NCI-H1417 treated with DMSO at 0.1 percent for 48 hours (cell line): ENCODE data around the gene PDF.
A peak's percentile ranks its signal among the peaks of the same experiment; 100 is the strongest.
"Not testable (repeated sequence)": the region's sequence is repeated elsewhere in the genome, so short reads cannot be mapped to it uniquely, and the experiment has no call there.

Source experiments
- DNase-seq: peaks from one replicate; lab custom pipeline; 2025; lab: John Stamatoyannopoulos, UW

PDF gene, protein sequence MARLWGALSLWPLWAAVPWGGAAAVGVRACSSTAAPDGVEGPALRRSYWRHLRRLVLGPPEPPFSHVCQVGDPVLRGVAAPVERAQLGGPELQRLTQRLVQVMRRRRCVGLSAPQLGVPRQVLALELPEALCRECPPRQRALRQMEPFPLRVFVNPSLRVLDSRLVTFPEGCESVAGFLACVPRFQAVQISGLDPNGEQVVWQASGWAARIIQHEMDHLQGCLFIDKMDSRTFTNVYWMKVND

DNA sequence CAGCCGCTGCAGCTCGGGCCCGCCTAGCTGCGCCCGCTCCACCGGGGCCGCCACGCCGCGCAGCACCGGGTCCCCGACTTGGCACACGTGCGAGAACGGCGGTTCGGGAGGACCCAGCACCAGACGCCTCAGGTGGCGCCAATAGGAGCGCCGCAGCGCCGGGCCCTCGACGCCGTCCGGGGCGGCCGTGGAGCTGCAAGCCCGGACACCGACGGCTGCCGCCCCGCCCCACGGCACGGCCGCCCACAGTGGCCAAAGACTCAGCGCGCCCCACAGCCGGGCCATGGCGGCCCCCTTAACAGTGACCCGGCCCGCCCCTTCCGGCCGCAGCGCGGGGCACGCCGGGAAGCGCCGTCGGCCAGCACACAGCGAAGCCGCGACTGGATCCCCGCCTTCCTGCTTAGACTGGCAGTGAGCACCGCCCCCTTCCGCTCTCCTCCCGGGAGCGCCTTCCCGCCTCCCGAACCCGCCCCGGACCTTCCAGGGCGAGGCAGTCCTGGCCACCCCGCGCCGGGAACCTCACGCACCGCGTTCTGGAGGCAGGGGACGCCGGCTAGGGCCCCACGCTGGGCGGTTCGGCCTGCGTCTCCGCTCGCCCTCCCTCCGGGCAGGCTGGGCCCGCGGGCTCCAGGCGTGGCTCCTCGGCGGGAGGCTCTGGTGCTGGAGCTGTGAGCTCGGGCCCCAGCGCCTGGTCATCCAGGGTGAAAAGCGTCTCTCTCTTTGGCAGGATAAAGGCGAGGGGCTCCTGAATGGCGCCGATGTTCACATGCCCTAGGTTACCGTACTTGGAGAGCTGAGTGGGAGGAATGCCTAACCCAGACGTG is at the start of gene PDF:
TSS of gene PDF (minus strand) at position 303 of the 824 bp plus-strand sequence. CDS start at position 285, 18 bp downstream.
- peak; percentile 47 for DNase-seq

DNA sequence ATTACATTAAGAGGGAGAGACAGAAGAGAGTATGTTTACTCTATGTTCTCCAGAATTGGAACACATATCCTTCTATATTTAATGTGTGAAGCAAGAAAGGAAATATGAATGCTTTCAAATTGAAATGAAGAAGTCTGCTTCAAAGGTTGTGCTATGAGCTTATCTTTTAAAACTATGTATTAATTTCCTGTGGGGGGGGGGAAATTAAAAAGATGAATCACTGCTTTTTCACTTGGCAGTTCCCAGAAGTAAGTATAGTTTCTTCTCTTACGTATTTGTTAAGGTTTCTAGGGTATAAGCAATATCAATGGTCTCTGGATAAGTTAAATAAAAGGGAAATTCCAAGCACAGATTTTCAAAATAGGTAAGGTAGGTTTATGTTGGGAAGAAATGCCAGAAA is 48.4 kb upstream of the PDF start:
- no peak for DNase-seq

DNA sequence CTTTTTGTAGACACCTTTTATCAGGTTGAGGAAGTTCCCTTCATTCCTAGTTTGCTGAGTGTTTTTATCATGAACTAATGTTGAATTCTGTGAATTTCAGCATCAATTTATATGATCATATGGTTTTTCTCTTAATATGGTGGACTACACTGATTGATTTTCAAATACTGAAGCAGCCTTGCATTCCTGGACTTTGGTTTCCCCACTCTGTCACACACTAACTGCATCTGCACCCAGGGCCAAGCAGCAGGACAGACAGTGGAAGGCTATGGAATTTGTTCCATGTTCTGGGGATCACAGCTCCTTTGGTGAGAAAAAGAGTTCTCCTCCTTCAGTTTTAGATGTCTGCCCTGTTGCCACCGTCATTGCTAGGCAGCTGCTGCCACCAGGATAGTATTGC is 47.6 kb upstream of the PDF start:
- no peak for DNase-seq

DNA sequence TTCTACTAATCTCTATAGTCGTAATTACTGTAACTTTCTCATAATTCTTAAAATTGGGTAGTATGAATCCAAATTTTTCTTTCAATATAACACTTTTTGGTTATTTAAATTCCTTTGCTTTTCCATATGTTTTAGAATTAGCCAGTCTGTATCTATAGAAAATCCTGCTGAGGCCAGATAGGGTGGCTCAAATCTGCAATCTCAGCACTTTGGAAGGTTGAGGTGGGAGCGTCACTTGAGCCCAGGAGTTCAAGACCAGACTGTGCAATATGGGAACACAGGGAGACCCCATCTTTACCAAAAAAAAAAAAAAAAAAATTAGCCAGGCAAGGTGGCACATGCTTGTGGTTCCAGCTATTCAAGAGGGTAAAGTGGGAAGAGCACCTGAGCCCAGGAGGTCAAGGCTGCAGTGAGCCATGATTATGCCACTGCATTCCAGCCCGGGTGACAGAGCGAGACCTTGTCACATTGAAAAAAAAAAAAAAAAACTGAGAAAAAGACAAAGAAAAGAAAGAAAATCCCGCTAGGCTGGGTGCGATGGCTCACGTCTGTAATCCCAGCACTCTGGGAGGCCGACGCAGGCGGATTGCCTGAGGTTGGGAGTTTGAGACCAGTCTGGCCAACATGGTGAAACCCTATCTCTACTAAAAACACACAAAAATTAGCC is 46.1 kb upstream of the PDF start:
- no peak for DNase-seq

DNA sequence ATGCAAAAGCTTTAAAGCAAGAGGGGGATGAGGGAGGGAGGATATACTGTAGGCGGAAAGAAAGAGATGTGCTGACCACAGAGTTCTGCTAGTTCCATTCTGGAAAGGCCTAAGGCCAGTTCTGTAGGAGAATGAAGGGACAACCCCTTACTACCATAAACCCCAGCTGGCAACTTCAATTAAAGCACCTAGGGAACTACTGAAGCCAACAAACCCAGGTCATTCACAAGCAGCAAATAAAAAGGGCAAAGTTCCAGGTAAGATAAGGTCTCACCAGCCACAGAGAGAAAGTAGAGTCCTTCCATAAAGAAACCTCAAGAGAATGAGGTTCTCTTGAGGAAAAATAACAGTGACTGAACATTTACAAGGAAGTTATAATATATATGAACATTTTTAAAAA is 42.6 kb upstream of the PDF start:
- DNase-seq, result no peak

DNA sequence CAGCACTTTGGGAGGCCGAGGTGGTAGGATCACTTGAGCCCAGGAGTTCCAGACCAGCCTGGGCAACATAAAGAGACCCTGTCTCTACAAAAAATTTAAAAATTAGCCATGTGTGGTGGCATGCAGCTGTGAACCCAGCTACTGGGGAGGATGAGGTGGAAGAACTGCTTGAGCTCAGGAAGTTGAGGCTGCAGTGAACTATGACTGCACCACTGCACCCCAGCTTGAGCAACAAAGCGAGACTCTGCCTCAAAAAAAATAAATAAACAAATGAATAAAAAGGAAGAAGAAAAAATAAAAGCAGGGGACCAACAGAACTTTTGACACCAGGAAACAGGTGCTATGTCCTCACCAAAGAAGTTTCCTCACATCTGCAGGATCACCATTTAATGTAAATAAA is 41.2 kb upstream of the PDF start:
- no peak for DNase-seq

DNA sequence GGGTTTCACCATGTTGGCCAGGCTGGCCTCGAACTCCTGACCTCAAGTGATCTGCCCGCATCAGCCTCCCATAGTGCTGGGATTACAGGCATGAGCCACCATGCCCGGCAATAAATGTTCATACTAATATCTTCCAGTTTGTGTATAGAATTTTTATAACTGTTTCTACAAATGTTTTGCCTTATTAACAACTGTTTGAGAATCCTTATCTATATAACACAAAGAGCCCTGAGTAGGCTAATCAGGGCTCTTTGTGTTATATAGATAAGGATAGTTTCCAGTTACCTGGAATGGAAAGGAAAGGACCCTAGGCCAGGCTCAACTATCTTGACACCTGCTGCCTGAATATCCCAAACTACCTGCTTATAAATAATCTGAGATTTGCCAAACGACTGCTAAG is 38.5 kb upstream of the PDF start:
- DNase-seq, result no peak

DNA sequence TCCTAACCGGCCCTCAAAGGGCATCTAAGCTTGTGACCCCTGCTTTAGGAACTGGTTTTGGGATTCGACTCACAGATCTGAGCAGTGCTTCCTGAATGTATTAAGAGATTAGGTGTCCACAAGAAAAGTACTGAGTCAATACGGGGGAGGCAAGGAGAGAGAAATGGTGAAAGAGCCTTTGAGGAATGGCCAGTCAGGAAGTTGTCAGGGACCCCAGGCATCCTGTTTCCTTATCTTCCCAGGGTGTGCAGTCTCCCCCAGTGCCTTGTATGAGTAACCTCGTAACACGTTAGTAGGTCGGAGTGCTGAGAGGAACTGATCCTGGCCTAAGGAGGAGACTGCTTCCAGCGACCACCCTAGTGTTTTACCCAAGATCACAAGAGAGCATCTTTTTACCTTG is 37.6 kb upstream of the PDF start:
- no peak for DNase-seq

DNA sequence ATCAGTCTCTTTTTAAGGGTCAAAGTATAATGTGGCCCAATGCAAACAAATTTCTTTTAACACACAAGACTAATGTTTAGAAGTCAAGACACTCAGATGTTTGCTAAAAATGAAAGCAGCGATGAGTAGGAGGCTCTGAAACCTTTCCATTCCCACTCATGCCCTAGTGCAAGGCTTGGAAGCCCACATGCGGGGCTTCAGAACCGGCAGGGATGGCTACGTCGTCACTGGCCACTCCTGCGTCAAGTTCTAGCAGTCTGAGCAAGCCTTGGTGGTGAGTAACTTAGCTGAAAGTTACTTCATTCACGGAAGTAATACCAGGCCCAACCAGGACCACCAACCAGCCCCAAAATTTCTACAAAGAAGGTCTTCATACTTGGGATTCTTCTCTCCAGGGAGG is 36.0 kb upstream of the PDF start:
- no peak for DNase-seq

DNA sequence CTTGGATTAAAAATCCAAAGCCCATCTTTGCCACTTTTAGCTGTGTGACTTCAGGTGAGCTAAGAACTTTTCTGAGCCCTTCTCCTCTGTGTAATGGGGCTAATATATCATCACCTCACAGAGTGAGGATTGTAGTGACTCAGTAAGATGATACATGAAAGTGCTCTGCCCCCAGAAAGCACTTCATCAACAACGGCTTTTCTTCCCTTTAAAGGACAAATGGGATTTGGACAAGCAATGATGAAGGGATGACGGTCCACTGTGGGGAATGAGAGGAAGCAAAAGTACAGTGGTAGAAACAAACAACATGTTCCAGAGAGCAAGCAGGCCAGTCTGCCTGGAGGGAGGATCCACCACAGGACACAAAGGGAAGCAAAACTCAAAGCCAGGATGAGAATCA is 35.5 kb upstream of the PDF start:
- no peak for DNase-seq

DNA sequence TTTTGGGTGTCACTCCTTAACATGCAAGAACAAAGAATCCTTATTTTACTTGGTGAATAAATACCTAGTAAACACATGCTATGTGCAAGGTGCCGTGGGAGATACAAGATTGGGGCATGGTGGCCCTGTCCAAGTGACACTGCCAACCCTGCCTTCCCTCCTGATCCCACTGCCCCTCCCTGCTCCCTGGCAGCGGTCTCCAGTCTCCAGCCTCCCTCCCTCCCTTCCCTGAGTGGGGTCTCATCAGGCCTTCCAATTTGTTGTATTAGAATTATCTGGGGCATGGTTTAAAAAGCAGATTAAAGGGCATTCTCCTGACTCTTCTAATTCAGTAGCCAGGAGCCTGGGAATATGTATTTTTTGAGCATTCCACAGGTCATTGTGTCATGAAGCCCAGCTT is 33.7 kb upstream of the PDF start:
- no peak for DNase-seq

DNA sequence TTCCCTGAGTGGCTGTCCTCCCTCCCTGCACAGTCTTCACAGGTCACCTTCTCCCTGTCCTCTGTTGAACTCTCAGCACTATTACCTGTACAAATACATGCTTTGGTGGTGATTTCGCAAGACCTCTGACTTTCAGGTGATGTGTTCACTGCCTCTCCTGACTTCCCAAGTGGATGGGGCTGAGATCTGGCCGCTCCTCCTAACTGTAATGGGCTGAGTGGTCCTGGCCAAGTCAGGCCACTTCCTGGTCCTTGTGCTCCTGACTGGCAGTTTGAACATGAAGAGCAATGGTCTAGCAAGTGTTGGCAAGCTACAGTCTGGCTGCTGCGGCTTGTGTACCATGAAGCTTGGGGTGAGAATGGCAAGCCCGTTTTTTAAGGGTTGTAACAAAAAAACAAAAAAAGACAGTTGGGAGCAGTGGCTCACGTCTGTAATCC is 32.9 kb upstream of the PDF start:
- DNase-seq, result no peak

DNA sequence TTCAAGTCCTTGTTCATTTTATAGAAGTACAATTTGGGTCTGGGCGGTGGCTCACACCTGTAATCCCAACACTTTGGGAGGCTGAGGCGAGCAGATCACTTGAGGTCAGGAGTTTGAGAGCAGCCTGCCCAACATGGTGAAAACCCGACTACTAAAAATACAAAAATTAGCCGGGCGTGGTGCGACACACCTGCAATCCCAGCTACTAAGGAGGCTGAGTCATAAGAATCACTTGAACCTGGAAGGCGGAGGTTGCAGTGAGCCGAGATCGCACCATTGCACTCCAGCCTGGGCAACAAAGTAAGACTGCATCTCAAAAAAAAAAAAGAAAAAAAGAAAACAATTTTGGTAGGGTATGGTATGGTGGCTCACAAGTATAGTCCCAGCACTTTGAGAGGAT is 29.7 kb upstream of the PDF start:
- DNase-seq, result not testable (repeated sequence)

DNA sequence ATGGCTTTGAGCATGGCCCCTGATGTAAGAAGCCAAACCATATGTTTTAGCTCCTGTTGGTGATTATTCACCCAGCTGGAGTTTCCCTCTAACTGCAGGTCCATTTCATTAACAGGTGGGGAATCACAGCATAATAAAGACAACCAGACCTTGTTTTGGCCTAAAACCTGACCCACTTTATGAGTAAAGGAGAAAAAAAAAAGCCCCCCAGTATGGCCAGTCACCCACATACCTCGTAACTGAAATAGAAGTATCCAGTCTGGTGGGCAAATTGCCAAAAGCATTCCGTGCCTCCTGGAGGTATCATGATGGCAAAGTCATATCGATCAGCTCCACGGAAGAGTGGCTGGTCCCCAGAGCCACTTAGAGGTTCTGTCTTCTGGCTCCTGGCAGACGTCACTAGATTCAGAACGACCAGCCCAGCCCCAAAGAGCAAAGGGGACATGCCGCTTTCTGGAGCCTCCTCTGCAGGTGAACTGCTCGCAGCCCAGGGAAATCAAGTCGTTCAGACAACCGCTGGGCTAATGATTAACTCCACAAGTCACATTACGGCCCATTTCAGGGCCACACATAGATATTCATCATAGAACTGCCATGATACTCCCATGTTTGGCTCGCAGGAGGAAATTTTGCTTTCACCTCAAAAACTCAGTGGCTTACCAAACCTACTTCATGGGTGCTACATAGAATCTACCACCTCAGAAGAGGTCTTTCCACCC is 21.1 kb upstream of the PDF start, which contains the start of gene TMED6:
TSS of gene TMED6 (minus strand) at position 478 of the 719 bp plus-strand sequence. CDS start at position 445, 33 bp downstream.
- no peak for DNase-seq

DNA sequence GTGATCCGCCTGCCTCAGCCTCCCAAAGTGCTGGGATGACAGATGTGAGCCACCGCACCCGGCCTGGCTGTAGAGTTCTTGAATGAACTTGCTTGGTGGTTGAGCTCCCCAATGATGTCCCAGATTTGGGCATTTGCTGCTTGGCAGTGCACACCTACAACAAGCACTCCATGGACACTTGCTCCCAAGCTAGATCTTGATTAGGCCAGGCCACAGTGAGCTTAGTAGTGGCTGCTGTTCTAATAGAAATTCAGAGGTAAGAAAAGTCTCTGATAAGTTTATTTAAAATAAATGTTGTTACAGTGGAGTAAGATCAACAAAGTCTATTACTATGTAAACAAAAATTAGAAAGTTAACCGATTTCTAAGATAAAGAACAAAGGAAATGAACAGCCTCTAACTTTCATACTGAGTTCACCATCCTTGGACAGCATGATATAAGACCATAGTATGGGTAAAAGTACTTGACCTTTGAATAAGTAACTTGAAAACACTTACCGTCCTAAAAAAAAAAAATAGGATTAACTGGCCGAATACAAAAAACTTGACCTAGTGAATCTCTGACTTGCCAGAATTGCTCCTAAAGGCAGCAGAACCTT is 20.2 kb upstream of the PDF start:
- no peak for DNase-seq

DNA sequence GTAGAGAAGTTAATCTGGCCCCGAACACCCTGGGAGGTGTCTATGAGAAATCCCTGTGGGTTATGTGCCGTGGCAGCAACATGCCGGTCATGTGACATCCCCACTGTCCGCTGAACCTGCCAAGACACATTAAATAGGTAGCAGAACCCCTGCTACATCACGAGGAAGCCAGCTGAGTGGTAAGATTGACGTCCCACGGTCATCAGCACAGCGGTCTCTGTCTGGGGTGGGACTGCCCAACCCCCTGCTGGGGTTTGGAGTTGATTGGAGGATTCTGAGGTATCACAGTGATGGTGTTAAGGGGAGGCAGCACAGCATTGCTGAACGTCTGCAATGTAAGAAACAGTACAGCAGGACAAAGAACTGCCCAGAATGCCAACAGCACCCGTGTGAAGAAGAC is 19.1 kb upstream of the PDF start:
- DNase-seq, result no peak

DNA sequence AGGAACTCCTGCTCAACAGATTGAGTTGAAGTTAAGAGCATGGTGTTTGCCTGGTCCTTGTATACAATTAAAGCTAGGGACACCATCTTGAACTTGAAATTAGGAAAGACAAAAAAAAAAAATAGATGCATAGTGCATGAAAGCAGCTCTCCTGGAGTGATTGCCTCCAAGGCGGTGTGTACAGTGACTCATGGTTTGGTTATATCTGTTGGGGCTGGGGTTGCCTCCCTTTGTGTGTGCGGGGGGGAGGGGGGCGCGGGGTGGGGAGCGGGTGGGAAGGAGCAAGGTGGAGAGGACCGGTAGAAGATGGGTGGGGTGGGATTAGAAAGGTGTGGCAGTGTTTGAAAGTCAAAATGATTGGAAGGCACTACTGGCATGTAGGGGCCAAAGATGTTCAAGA is 17.8 kb upstream of the PDF start:
- DNase-seq, result no peak

DNA sequence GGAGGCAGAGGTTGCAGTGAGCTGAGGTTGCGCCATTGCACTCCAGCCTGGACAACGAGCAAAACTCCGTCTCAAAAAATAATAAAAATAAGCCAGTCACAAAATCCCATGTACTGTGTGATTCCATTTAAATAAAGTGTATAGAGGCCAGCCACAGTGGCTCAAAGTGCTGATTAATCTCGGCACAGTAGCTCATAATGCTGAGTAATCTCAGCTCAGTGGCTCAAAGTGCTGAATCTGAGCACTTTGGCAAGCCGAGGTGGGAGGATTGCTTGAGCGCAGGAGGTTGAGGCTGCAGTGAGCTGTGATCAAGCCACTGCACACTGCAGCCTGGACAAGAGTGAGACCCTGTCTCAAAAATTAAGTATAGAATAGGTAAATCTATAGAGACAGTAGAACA is 16.3 kb upstream of the PDF start:
- no peak for DNase-seq

DNA sequence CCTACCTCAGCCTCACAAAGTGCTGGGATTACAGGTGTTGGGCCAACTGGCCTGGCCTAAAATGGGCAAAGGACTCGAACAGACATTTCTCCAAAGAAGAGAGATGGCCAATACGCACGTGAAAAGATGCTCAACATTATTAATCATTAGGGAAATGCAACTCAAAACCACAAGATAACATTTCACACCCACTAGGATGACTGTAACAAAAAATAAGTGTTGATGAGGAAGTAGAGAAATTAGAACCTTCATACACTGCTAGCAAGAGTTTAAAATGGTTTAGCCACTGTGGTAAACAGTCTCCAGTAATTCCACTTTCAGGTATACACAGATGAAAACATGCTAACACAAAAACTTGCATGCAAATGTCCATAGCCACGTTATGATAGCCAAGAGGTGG is 15.5 kb upstream of the PDF start:
- DNase-seq, result no peak

DNA sequence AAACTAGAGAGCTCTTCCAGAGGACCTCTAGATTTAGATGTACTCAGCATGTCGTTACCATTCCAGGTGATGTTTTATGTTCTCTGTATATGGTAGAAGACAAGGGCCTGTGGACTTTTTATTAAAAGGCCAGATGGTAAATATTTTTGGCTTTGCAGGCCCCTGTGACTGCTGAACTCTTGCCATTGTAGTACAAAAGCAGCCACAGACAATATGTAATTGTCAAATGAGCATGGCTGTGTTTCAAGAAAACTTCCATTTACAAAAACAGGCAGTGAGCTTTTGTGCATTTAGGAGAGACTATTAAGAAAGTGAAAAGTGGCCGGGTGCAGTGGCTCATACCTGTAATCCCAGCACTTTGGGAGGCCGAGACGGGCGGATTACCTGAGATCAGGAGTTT is 13.8 kb upstream of the PDF start:
- DNase-seq, result no peak

DNA sequence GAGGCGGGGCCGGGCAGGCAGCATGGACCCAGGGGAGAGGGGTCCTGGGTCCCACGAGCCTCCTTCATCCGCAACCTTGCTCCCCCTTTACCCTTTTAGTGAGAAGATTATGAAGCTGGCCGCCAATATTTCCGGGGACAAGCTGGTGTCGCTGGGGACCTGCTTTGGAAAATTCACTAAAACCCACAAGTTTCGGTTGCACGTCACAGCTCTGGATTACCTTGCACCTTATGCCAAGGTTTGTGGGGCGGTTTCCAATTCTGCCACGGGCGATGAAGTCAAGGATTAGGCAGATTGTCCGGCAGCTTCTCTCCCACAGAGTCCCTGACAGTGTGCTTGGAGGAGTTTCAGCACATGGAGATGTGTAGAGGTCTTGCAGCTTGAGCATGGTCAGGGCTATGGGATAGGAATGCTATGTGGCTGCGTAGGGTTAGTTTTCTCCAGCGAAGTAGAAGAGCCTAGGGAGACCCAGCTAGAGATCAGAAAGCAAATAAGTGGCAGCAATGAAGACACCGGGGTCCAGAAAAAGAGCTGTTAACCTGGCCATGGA is 9.8 kb upstream of the PDF start:
- DNase-seq, result no peak
